ENCODE data around the gene DNAJB8. TPM values are rescaled to one million over a fixed set of nuclear protein-coding genes. Genes with fewer than 3 reads are reported as not detected.
A peak's percentile ranks its signal among the peaks of the same experiment; 100 is the strongest.

DNAJB8 gene
- total and polyA plus RNA-seq, 11 donors: not detected

DNA sequence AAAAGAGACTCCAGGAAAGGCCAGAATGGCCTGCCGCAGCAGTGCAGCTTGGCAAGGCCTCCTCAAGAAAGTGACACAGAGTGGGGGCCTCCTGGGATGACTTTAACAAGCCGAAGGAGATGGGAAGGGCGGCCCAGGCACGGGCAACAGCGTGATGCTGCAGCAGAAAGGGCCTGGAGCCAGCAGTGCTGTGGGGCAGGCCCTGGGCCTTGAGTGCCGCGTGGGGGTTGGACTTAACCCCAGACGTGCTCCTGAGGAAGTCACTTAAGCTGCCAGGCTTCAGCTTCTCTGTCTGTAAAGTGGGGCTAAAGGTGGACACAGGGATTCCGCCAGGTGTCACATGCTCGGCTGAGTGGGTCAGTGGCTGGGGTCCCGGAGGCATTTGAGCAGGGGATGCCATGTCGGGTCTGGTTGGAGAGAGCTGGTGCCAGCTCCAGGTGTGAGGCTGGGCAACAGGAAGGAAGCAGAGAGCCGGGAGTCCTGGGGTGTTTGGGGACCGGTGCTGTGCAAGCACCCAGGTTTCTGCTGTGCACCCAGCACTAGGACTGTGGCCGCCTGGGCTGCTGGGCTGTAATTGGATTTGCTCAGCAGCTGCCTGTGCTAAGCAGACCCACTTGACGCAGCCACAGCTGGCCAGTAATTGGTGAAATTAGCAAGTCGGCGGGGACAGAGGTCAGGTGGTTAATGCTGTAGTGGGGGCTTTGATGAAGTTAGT is 7.8 kb downstream of the DNAJB8 start:
- Histone ChIP-seq H3K27me3 (peaks cover 0 to 25% (median 5%) of the 10 kb centered on the region in 9 donors), H3K9me3 (no peaks in the 10 kb centered on the region), H3K36me3 (no peaks in the 10 kb centered on the region), H3K4me1 (no peaks in the 10 kb centered on the region), H3K27ac (no peak overlapping the region), H3K4me3 (no peak overlapping the region)
- TF ChIP-seq POLR2A (IDR thresholded peaks at IDR 0.05): no peak
- WGBS, 4 donors: 79 to 83% (median 80%) methylated on average over 14 to 18 of the region's 18 CpGs
- intact Hi-C loops (cut with DNase I): no loop called here
- DNase-seq (peak in 1 of 5 donors; percentile 32), ATAC-seq (no peak)

DNA sequence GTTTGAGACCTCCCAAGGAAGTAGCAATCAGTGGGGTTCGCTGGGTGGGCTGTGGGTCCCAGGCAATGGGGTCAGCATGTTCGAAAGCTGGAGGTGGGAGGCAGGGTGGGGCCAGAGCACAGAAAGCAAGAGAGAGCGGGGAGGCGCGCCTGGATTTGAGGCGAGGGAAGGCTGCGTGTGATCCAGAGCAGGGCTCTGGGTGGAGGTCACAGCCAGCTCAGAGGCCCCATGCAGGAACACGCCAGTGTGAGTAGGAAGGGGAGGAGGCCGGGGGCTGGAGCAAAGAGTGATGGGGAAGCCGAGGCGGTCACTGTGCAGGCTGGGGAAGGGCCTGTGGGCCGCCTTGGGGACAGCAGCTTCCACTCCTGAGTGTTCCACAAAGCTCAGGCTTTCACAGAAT is 8.8 kb downstream of the DNAJB8 start:
- no peak overlapping the region for H3K4me3 ChIP-seq
- peaks cover 0 to 25% (median 5%) of the 10 kb centered on the region in 9 donors for H3K27me3 ChIP-seq
- TF ChIP-seq, protein P1, sequence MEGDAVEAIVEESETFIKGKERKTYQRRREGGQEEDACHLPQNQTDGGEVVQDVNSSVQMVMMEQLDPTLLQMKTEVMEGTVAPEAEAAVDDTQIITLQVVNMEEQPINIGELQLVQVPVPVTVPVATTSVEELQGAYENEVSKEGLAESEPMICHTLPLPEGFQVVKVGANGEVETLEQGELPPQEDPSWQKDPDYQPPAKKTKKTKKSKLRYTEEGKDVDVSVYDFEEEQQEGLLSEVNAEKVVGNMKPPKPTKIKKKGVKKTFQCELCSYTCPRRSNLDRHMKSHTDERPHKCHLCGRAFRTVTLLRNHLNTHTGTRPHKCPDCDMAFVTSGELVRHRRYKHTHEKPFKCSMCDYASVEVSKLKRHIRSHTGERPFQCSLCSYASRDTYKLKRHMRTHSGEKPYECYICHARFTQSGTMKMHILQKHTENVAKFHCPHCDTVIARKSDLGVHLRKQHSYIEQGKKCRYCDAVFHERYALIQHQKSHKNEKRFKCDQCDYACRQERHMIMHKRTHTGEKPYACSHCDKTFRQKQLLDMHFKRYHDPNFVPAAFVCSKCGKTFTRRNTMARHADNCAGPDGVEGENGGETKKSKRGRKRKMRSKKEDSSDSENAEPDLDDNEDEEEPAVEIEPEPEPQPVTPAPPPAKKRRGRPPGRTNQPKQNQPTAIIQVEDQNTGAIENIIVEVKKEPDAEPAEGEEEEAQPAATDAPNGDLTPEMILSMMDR (IDR thresholded peaks at IDR 0.05): no peak
- TF ChIP-seq POLR2A (IDR thresholded peaks at IDR 0.05): no peak
- DNase-seq (no peak), ATAC-seq (no peak)
- no peaks in the 10 kb centered on the region for H3K4me1 ChIP-seq
- H3K9me3 ChIP-seq: no peaks in the 10 kb centered on the region
- 83 to 87% (median 85%) methylated on average over 12 of the region's 12 CpGs for WGBS, 4 donors
- intact Hi-C loops (cut with DNase I): no loop called here
- no peak overlapping the region for H3K27ac ChIP-seq
- H3K36me3 ChIP-seq: no peaks in the 10 kb centered on the region

DNA sequence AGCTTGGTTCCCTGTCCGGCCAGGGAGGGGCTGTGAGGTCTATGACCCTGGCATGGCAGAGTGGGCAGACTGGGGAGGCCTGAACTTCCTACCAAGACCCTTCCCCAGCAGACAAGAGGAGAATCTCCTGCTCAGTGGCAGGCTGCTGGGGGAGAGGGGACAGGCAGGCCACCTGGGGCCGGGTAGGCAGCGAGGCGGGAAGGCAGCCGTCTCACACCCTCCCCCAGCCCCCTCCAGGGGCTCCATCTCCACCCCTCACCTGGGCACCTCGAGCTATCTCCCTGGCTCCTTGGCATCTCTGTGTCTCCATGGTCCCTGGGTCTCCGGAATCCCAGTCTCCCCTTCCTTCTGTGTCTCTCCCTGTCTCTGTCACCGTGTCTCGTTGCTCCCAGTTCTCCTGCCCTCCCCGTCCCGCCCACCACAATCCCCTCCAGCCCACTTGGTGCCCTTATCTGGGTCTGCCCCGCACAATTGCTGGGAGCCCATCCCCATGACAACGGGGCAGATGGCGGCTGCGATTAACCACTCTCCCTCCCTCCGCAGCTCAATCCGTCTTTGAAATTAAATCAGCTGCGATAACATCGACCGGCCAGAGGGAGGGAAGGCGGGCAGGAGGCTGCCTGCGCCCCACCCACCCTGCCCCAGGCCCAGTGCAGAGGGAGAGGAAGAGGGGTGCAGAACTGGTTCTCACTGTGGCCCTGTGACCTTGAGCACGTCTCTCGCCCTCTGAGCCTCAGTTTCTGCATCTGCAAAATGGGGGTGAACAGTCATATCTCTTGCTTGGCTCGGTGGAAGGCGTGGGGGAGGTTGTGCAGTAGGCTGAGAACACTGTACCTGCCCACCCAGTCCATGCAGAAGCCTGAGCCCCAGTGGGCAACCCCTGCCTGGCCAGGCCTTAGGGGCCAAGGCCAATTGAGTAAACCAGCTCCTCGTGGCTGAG is 9.6 kb downstream of the DNAJB8 start:
- no peak for ATAC-seq
- 47 to 55% (median 51%) methylated on average over 24 to 27 of the region's 27 CpGs for WGBS, 4 donors

DNA sequence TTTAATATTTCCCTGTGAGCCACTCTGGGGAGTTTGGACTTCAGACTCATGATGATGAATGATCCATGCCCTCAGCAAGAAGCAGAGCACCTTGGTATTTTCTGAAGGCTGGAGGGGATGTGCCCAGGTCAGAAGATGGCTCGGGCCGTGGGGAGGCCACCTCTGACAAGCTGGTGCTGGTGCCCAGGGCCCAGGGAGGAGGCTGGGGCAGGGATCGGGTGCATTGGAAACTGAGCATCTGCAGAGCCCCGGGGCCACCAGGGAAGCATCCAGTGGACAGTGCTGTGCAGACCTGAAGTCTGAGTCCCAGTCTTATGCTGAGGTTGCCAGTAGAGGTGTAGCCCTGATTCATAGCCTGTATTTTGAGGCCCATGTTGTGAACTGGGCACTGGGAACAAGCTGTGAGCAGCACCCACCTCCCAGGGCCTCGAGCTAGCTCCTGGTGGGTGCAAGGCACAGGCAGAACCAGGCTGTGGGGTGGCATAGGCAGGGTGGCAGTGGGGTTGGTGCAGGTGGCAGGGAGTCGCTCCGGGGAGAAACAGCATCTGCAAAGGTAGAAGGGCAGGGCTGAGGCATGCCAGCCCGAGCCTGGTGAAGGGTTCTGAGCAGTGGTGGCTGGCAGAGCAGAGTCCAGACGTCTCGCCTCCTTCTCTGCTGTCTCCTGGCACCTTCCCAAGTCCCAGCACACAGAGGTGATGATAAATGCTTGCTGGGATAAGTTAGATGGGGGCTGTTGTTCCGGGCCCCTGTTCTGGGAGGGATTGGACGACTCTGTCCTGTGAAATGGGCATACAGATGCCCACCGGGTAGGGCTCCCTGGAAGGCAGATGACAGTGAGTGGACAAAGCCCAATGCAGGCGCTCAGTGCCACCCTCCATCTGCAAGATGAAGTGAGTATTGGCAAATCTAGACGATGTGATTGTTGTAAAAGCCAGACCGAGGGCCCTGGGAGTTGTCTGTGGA is 10.6 kb downstream of the DNAJB8 start:
- WGBS, 4 donors: 62 to 75% (median 74%) methylated on average over 10 to 16 of the region's 16 CpGs

More for the DNA sequence above, 9.6 kb downstream of the DNAJB8 start:
- no peaks in the 10 kb centered on the region for H3K4me1 ChIP-seq
- no peak overlapping the region for H3K27ac ChIP-seq
- TF ChIP-seq, protein P1 (IDR thresholded peaks at IDR 0.05): no peak
- TF ChIP-seq POLR2A (IDR thresholded peaks at IDR 0.05): no peak
- H3K36me3 ChIP-seq: no peaks in the 10 kb centered on the region
- no peaks in the 10 kb centered on the region for H3K9me3 ChIP-seq
- DNase-seq: peak in 1 of 5 donors; percentile 48
- intact Hi-C loops (cut with DNase I): no loop called here
- H3K4me3 ChIP-seq: no peak overlapping the region
- peaks cover 0 to 25% (median 5%) of the 10 kb centered on the region in 9 donors for H3K27me3 ChIP-seq

More for the DNA sequence above, 10.6 kb downstream of the DNAJB8 start:
- intact Hi-C loops (cut with DNase I): no loop called here
- TF ChIP-seq, protein P1 (IDR thresholded peaks at IDR 0.05): no peak
- no peak for TF ChIP-seq POLR2A (IDR thresholded peaks at IDR 0.05)
- DNase-seq: peak in 1 of 5 donors; percentile 44
- H3K27ac ChIP-seq: no peak overlapping the region
- H3K4me1 ChIP-seq: no peaks in the 10 kb centered on the region
- no peak overlapping the region for H3K4me3 ChIP-seq
- no peaks in the 10 kb centered on the region for H3K36me3 ChIP-seq
- H3K9me3 ChIP-seq: no peaks in the 10 kb centered on the region
- no peak for ATAC-seq
- H3K27me3 ChIP-seq: peaks cover 0 to 25% (median 5%) of the 10 kb centered on the region in 9 donors
